Mesodermal cell (in vitro differentiated cells): ENCODE measurements around the gene RPEL1.
A peak's percentile ranks its signal among the peaks of the same experiment; 100 is the strongest.
"Not testable (repeated sequence)": the region's sequence is repeated elsewhere in the genome, so short reads cannot be mapped to it uniquely, and the experiment has no call there.

ENCODE experiments used
- H3K27ac ChIP-seq: 2 replicates; pipeline ENCODE4 v1.7.0; 2013; ENCODE audit warnings: mild to moderate bottlenecking, low read depth, low read length, moderate library complexity; ENCODE audit not compliant: severe bottlenecking
- H3K36me3 ChIP-seq: 2 replicates; pipeline ENCODE4 v1.7.1; 2013; ENCODE audit warnings: mild to moderate bottlenecking, low read length, moderate library complexity; ENCODE audit not compliant: control insufficient read depth, insufficient read depth
- H3K4me1 ChIP-seq: one replicate; pipeline ENCODE4 v1.7.1; 2013; ENCODE audit warnings: mild to moderate bottlenecking, low read length; ENCODE audit not compliant: insufficient read depth, control insufficient read depth, poor library complexity, severe bottlenecking
- H3K4me3 ChIP-seq: 2 replicates; pipeline ENCODE4 v1.7.0; 2013; ENCODE audit warnings: low read length, control low read depth, mild to moderate bottlenecking; ENCODE audit not compliant: insufficient read depth, poor library complexity, severe bottlenecking; ENCODE audit errors: extremely low read depth
- H3K9me3 ChIP-seq: 2 replicates; pipeline ENCODE4 v1.7.1; 2013; ENCODE audit warnings: mild to moderate bottlenecking, low read length, moderate library complexity; ENCODE audit not compliant: control insufficient read depth
- WGBS, 2 experiments: methylation state at CpG; one replicate each; pipeline ENCODE4 v1.1.5; 2013; ENCODE audit warnings: missing lambda C conversion rate in 2 of 2; ENCODE audit not compliant: insufficient coverage in 2 of 2; 5-methylcytosine and 5-hydroxymethylcytosine counted together

The RPEL1 gene

GRCh38 chr10:103207141-103207540 is 38.5 kb upstream of the RPEL1 start:
- peak overlapping the region; percentile 17 for H3K27ac ChIP-seq
- no peak overlapping the region for H3K4me3 ChIP-seq
- H3K36me3 ChIP-seq: no peaks in the 10 kb centered on the region
- H3K4me1 ChIP-seq: peaks cover 12% of the 10 kb centered on the region
- 75 to 80% methylated on average over 2 of the region's 2 CpGs for WGBS, 2 experiments
- no peaks in the 10 kb centered on the region for H3K9me3 ChIP-seq

GRCh38 chr10:103207643-103208042 is 38.0 kb upstream of the RPEL1 start:
- Histone ChIP-seq H3K27ac (peak overlapping the region; percentile 17), H3K4me1 (peaks cover 12% of the 10 kb centered on the region)
- H3K36me3 ChIP-seq, H3K4me3 ChIP-seq, H3K9me3 ChIP-seq: not testable (repeated sequence)
- WGBS, 2 experiments: 81 to 88% methylated on average over 2 of the region's 3 CpGs

GRCh38 chr10:103210262-103210661 is 35.4 kb upstream of the RPEL1 start:
- H3K27ac ChIP-seq, H3K4me3 ChIP-seq, H3K4me1 ChIP-seq, H3K36me3 ChIP-seq, H3K9me3 ChIP-seq: not testable (repeated sequence)
- 100% methylated on average over 2 of the region's 4 CpGs; no CpG with 5 or more reads in 1 of the 2 experiments for WGBS, 2 experiments

- WGBS, 2 experiments: 85% methylated on average over 2 of the region's 5 CpGs; no CpG with 5 or more reads in 1 of the 2 experiments
- H3K4me3 ChIP-seq: no peak overlapping the region
- no peaks in the 10 kb centered on the region for H3K36me3 ChIP-seq
- H3K9me3 ChIP-seq: peaks cover 7% of the 10 kb centered on the region
- H3K4me1 ChIP-seq: peaks cover 12% of the 10 kb centered on the region
- peak overlapping the region; percentile 82 for H3K27ac ChIP-seq
Observed at GRCh38 chr10:103215601-103216000, 30.1 kb upstream of the RPEL1 start.

GRCh38 chr10:103216362-103216761 is 29.3 kb upstream of the RPEL1 start:
- H3K4me3 ChIP-seq, H3K36me3 ChIP-seq, H3K9me3 ChIP-seq: not testable (repeated sequence)
- Histone ChIP-seq H3K27ac (peak overlapping the region; percentile 82), H3K4me1 (peaks cover 12% of the 10 kb centered on the region)
- 61 to 72% methylated on average over 2 of the region's 4 CpGs for WGBS, 2 experiments

GRCh38 chr10:103224133-103224532 is 21.6 kb upstream of the RPEL1 start:
- WGBS, 2 experiments: 98% methylated on average over 4 of the region's 4 CpGs
- peaks cover 17% of the 10 kb centered on the region for H3K9me3 ChIP-seq
- H3K4me1 ChIP-seq: no peaks in the 10 kb centered on the region
- H3K27ac ChIP-seq: no peak overlapping the region
- H3K4me3 ChIP-seq: no peak overlapping the region
- H3K36me3 ChIP-seq: no peaks in the 10 kb centered on the region

GRCh38 chr10:103224721-103225120 is 21.0 kb upstream of the RPEL1 start:
- H3K27ac ChIP-seq, H3K4me1 ChIP-seq, H3K36me3 ChIP-seq, H3K4me3 ChIP-seq: not testable (repeated sequence)
- 91 to 94% methylated on average over 3 of the region's 5 CpGs for WGBS, 2 experiments
- peaks cover 17% of the 10 kb centered on the region for H3K9me3 ChIP-seq

- Histone ChIP-seq H3K27ac (no peak overlapping the region), H3K4me1 (peaks cover 13% of the 10 kb centered on the region), H3K4me3 (no peak overlapping the region), H3K9me3 (peaks cover 17% of the 10 kb centered on the region), H3K36me3 (no peaks in the 10 kb centered on the region)
Observed at GRCh38 chr10:103225939-103226338, 19.7 kb upstream of the RPEL1 start.

- Histone ChIP-seq H3K36me3 (no peaks in the 10 kb centered on the region), H3K27ac (no peak overlapping the region), H3K9me3 (peaks cover 17% of the 10 kb centered on the region), H3K4me1 (peaks cover 26% of the 10 kb centered on the region), H3K4me3 (no peak overlapping the region)
- 100% methylated on average over 1 of the region's 1 CpG; no CpG with 5 or more reads in 1 of the 2 experiments for WGBS, 2 experiments
Observed at GRCh38 chr10:103227416-103227815, 18.3 kb upstream of the RPEL1 start.

GRCh38 chr10:103231047-103231551 is 14.6 kb upstream of the RPEL1 start:
- Histone ChIP-seq H3K4me1 (peaks cover 32% of the 10 kb centered on the region), H3K9me3 (no peaks in the 10 kb centered on the region), H3K36me3 (no peaks in the 10 kb centered on the region), H3K4me3 (no peak overlapping the region), H3K27ac (peak overlapping the region; percentile 99)
- 10% methylated on average over 2 of the region's 4 CpGs; no CpG with 5 or more reads in 1 of the 2 experiments for WGBS, 2 experiments

GRCh38 chr10:103232131-103232673 is 13.5 kb upstream of the RPEL1 start:
- H3K27ac ChIP-seq: peak overlapping the region; percentile 99
- no peaks in the 10 kb centered on the region for H3K9me3 ChIP-seq
- H3K36me3 ChIP-seq: no peaks in the 10 kb centered on the region
- peaks cover 32% of the 10 kb centered on the region for H3K4me1 ChIP-seq
- WGBS, 2 experiments: 82 to 91% methylated on average over 2 of the region's 3 CpGs
- H3K4me3 ChIP-seq: no peak overlapping the region
